ENCODE measurements around the gene PLAA. TPM values are rescaled to one million over a fixed set of nuclear protein-coding genes. Genes with fewer than 3 reads are reported as not detected.
"Not testable (repeated sequence)": the region's sequence is repeated elsewhere in the genome, so short reads cannot be mapped to it uniquely, and the experiment has no call there.

The PLAA gene
- total RNA-seq, 3 donors from 2014 or later: 26.2 to 27.4 (median 27.1) TPM

DNA sequence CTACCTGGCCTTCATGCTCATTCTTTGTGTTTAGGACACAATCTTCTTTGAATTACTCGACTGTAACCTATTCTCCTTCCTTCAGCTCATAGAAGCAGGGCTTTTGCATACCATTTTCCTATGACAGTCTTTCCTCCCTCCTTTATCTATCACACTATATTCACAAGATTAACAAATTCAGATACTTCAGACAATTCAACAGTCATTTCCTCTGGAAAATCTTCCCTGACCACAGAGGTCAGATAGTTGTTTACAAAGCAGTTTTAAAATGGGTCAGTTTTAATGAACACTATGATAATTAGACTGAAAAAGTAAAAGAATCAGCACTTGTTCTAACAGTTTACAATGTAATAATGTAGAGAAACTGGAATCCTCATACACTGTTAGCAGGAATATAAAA is 58.8 kb downstream of the PLAA start:
- TF ChIP-seq POLR2AphosphoS5 (IDR thresholded peaks at IDR 0.05) (no peak), POLR2A (IDR thresholded peaks at IDR 0.05) (no peak)
- TF ChIP-seq, protein P1, sequence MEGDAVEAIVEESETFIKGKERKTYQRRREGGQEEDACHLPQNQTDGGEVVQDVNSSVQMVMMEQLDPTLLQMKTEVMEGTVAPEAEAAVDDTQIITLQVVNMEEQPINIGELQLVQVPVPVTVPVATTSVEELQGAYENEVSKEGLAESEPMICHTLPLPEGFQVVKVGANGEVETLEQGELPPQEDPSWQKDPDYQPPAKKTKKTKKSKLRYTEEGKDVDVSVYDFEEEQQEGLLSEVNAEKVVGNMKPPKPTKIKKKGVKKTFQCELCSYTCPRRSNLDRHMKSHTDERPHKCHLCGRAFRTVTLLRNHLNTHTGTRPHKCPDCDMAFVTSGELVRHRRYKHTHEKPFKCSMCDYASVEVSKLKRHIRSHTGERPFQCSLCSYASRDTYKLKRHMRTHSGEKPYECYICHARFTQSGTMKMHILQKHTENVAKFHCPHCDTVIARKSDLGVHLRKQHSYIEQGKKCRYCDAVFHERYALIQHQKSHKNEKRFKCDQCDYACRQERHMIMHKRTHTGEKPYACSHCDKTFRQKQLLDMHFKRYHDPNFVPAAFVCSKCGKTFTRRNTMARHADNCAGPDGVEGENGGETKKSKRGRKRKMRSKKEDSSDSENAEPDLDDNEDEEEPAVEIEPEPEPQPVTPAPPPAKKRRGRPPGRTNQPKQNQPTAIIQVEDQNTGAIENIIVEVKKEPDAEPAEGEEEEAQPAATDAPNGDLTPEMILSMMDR (IDR thresholded peaks at IDR 0.05): no peak

DNA sequence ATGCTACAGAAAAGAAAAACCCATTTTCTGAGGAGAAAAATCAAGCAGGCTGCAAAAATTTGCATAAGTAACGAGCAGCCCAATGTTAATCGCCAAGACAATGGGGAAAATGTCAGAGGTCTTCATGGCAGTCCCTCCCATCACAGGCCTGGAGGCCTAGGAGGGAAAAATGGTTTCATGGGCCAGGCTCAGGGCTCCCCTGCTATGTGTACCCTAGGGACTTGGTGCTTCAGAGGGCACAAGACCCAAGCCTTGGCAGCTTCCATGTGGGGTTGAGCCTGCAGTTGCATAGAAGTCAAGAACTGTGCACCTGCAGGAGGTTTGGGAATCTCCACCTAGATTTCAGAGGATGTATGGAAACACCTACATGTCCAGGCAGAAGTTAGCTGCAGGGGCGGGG is 64.9 kb downstream of the PLAA start:
- TF ChIP-seq, protein P1 (IDR thresholded peaks at IDR 0.05): no peak
- no peak for TF ChIP-seq POLR2A (IDR thresholded peaks at IDR 0.05)
- no peak for TF ChIP-seq POLR2AphosphoS5 (IDR thresholded peaks at IDR 0.05)
- no peak overlapping the region for H3K27ac ChIP-seq
- no peaks in the 10 kb centered on the region for H3K36me3 ChIP-seq
- DNase-seq (ENCODE audit: low spot score in 2 of 2): no peak
- no peaks in the 10 kb centered on the region for H3K27me3 ChIP-seq
- H3K4me3 ChIP-seq: no peak overlapping the region
- intact Hi-C loops (cut with DNase I; ENCODE audit: low total_unique reads): no loop called here
- H3K9me3 ChIP-seq: peaks cover 0 to 11% of the 10 kb centered on the region in 2 donors
- H3K4me1 ChIP-seq: no peaks in the 10 kb centered on the region

More for the DNA sequence above, 58.8 kb downstream of the PLAA start:
- Histone ChIP-seq H3K4me3 (no peak overlapping the region), H3K27me3 (no peaks in the 10 kb centered on the region), H3K9me3 (no peaks in the 10 kb centered on the region), H3K4me1 (peaks cover 0 to 8% of the 10 kb centered on the region in 2 donors), H3K36me3 (no peaks in the 10 kb centered on the region), H3K27ac (no peak overlapping the region)
- DNase-seq (ENCODE audit: low spot score in 2 of 2): no peak
- intact Hi-C loops (cut with DNase I; ENCODE audit: low total_unique reads): no loop called here

DNA sequence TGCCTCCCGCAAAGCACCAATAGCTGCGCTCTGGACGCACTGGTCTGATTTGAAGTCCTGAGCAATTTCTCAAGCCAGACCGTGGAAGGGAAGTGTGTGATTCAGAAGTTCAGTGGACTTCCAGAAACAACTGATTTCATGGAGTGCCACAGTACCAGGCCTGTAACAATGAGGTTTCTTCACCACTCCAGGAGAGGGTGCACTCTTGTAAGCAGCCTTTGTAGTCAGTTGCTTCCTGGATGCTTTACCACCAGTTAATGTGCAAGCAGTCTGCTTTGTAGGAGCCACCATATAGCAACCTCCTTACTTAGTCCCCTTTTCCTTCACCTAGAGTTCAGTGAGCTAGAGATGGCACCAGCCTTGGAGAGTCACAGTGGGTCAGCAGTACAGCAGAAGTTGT is 66.8 kb downstream of the PLAA start:
- no peaks in the 10 kb centered on the region for H3K36me3 ChIP-seq
- intact Hi-C loops (cut with DNase I; ENCODE audit: low total_unique reads): no loop called here

DNA sequence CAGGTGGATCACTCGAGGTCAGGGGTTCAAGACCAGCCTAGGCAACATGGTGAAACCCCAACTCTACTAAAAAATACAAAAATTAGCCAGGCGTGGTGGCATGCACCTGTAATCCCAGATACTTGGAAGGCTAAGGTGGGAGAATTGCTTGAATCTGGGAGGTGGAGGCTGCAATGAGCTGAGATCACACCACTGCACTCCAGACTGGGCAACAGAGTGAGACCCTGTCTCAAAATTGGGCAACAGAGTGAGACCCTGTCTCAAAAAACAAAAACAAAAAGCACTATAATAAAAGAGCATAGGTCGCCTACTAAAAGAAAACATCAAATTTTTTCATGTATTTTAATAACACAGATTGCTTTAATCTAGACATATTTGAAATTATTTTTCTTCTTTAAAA is 71.9 kb downstream of the PLAA start:
- H3K27ac ChIP-seq; H3K9me3 ChIP-seq; H3K36me3 ChIP-seq; DNase-seq (ENCODE audit: low spot score in 2 of 2); H3K4me1 ChIP-seq; intact Hi-C loops (cut with DNase I; ENCODE audit: low total_unique reads); H3K27me3 ChIP-seq; H3K4me3 ChIP-seq: not testable (repeated sequence)

More for the DNA sequence above, 66.8 kb downstream of the PLAA start:
- H3K4me1 ChIP-seq: no peaks in the 10 kb centered on the region
- no peak overlapping the region for H3K4me3 ChIP-seq
- H3K9me3 ChIP-seq: peaks cover 0 to 11% of the 10 kb centered on the region in 2 donors
- H3K27ac ChIP-seq: no peak overlapping the region
- TF ChIP-seq, protein P1 (IDR thresholded peaks at IDR 0.05): no peak
- TF ChIP-seq POLR2A (IDR thresholded peaks at IDR 0.05) (no peak), POLR2AphosphoS5 (IDR thresholded peaks at IDR 0.05) (no peak)
- H3K27me3 ChIP-seq: no peaks in the 10 kb centered on the region
- no peak for DNase-seq (ENCODE audit: low spot score in 2 of 2)

DNA sequence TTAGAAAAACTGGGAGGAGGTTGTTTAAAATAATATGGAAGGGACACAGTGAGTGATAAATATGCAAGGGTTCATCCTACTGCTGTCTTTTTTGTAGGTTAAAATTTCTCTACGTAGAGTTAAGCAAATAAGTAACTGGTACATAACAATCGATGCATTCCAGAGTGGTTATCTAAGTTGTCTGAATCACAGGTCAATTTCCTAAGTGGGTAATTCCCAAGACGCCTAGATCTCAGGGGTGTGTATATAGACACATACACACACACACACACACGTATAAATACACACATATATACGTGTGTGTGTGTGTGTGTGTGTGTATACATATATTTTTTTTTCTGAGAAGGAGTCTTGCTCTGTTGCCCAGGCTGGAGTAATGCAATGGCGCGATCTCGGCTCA is 76.8 kb downstream of the PLAA start:
- Histone ChIP-seq H3K4me1 (no peaks in the 10 kb centered on the region), H3K4me3 (no peak overlapping the region), H3K27me3 (no peaks in the 10 kb centered on the region), H3K27ac (no peak overlapping the region), H3K36me3 (no peaks in the 10 kb centered on the region), H3K9me3 (no peaks in the 10 kb centered on the region)
- intact Hi-C loops (cut with DNase I; ENCODE audit: low total_unique reads): no loop called here
- no peak for DNase-seq (ENCODE audit: low spot score in 2 of 2)
- TF ChIP-seq POLR2AphosphoS5 (IDR thresholded peaks at IDR 0.05) (no peak), POLR2A (IDR thresholded peaks at IDR 0.05) (no peak)
- TF ChIP-seq, protein P1 (IDR thresholded peaks at IDR 0.05): no peak

DNA sequence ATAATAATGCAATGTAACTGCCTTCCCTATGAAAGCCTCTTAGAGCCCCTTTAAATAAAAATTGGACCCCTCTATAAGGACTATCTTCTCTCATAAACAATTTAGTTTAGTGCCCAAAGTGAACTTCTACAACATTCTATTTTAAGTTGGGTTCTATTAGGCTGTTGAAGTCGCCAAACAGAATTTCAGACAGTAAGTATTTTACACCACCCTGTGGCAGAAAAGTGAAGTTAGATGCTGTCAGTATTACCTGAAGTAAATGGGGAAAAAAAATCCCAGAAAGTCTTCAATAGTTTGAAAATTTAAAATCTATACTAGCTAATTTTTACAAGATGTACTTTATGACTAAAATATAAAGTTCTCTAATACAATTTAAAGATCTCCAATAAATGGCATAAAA is 84.0 kb downstream of the PLAA start:
- intact Hi-C loops (cut with DNase I; ENCODE audit: low total_unique reads): no loop called here

More for the DNA sequence above, 84.0 kb downstream of the PLAA start:
- Histone ChIP-seq H3K27me3 (no peaks in the 10 kb centered on the region), H3K27ac (no peak overlapping the region), H3K9me3 (no peaks in the 10 kb centered on the region), H3K36me3 (no peaks in the 10 kb centered on the region), H3K4me1 (no peaks in the 10 kb centered on the region), H3K4me3 (no peak overlapping the region)
- DNase-seq (ENCODE audit: low spot score in 2 of 2): no peak
- TF ChIP-seq, protein P1 (IDR thresholded peaks at IDR 0.05): peak in 1 of 3 donors; percentile 36
- TF ChIP-seq POLR2AphosphoS5 (IDR thresholded peaks at IDR 0.05): no peak
- no peak for TF ChIP-seq POLR2A (IDR thresholded peaks at IDR 0.05)

Measured in breast epithelium (tissue), 4 donors.